A172 (cell line): ENCODE data around the gene LRRC8D. TPM values are rescaled to one million over a fixed set of nuclear protein-coding genes. Genes with fewer than 3 reads are reported as not detected.

ENCODE experiments used
- DNase-seq: peaks from one replicate; pipeline ENCODE4 v3.0.0-alpha.2; 2015; ENCODE audit warnings: low spot score
- total RNA-seq: library from RNA; depleted of rRNA; stranded (reverse); fragments of >200 nt; shearing (Covaris generic); gene quantifications from 2 replicates; pipeline ENCODE4 v1.2.3, GENCODE V29; 2014

The LRRC8D gene
- total RNA-seq, 1 experiment from 2014 or later, result 17.5 TPM

- no peak for DNase-seq
Observed at GRCh38 chr1:89896105-89896942, 75.5 kb downstream of the LRRC8D start.

DNA sequence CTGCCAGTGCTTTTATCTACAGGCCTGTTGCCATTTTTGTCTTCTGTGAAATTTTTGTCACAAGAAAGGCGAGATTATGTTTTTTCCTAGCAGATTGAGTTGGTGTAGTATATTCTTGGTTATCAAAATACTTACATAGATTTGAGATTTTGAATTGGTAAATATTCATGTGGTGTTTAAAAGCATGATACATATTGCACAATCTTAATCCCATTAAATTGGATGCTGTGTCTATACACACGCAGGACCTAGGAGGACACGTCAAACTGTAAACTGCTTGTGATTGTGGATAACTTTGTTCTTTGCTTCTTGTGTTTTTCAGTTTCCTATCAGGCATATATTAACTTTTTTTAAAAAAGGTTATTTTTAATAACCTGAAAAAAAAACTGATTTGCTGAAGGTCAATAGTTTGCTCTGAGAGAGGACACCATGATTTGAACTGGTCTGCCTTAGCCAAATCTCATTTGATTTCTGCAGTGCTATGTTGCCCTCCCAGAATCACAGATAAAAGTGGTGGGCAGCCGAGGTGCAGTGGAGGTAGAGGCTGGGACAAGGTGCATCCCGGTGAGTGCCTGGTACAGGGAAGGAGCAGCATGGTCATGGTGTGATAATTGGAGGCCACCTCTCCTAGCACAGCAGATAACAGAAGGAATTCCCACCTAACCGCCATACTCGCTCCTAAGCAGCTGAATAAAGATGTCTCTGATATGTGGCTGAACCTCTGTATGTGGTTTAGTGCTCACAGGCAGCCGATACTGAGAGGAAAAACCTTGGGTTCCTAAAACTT, 76.7 kb downstream of the LRRC8D start:
- DNase-seq, result no peak

GRCh38 chr1:89898150-89898549, 77.3 kb downstream of the LRRC8D start:
- no peak for DNase-seq

DNA sequence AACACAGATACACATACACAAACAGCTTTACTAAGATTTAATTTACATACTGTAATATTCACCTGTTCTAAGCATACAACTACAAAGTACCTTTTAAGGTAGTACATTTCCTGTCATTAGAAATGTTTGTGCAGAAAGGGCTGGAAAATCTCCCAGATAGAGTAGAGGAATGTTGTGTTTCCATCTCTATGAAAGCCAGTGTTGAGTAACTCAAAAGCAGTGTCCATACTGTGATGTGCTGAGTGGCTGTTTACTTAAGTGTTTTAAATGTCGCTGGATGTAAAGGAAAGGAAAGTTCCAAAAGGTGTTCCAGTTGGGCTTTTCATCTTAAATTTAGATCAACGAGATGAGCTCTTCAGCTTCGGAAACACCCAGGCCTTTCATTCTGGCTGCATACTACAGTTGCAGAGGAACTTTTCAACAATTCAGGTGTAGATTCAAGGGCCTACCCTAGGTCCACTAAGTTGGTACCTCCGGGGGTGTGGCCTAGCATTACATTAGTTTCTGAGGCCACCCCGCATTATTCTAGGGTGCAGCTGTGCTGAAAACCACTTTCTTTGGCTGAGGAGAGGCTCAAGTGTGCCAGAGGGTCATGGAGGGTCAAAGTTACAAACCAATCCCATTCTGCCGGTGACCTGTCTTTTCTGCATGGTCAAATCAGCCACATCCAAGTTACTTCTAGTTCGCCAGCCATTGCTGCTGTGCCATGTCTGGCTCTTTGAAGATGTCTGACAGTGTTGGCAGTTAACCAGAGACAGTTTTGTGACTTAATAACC, 78.1 kb downstream of the LRRC8D start:
- DNase-seq, result no peak

- no peak for DNase-seq
Observed at GRCh38 chr1:89900323-89900722, 79.5 kb downstream of the LRRC8D start.

- DNase-seq, result no peak
Observed at GRCh38 chr1:89900791-89901708, 80.2 kb downstream of the LRRC8D start.

GRCh38 chr1:89901957-89902669, 81.3 kb downstream of the LRRC8D start:
- no peak for DNase-seq

DNA sequence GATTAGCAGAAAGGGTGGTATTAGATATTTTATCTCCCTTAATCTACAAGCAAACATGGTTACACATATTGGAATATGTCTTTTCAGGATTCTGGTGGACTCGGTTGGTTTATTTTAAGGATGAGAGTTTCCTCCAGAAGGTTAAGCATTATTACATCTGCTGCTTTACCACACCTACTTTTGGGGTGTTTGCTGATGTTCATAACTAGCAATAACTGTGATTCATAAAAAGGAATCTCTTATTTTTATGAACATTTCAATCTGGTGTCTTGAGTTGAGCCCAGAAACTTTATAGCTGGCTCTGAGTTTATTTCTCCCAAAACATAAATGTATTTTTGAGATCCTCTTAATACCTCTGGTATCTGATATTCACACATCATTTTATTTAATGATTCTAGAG, 82.7 kb downstream of the LRRC8D start:
- no peak for DNase-seq

DNA sequence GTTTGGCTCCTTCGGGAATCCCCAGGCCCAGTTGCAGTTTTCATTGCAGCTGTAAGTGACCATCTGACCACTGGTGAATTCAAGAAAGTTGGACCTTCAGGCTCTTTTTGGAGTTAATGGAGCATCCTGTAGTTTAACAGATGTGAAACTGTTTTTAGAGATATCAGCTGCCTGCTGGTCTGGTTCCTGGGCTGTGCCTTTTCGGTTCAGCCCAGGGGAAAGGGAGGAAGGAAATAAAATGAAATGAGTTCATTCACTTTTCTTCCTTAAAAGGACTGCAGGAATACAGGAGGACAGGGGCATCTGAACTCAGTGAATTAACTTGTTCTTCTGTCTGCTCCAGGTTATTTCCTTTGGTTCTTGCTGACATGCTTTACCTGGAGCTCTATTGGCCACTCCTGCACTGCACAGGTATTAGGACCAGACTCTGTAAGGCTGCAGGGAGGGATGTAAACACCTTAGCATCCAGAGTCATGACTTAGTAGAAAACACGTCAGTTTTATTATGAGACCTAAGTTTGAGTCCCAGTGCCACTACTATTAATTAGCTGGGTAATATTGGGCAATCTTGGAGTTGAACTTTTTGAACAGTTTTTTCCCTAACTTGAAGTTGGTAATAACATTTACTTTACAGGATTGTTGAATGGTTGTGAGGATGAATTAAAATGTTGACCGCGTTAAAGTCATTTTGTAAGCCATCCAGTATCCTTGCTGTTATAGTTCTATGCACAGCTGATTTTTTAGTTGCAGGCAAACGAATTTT, 83.6 kb downstream of the LRRC8D start:
- no peak for DNase-seq

DNA sequence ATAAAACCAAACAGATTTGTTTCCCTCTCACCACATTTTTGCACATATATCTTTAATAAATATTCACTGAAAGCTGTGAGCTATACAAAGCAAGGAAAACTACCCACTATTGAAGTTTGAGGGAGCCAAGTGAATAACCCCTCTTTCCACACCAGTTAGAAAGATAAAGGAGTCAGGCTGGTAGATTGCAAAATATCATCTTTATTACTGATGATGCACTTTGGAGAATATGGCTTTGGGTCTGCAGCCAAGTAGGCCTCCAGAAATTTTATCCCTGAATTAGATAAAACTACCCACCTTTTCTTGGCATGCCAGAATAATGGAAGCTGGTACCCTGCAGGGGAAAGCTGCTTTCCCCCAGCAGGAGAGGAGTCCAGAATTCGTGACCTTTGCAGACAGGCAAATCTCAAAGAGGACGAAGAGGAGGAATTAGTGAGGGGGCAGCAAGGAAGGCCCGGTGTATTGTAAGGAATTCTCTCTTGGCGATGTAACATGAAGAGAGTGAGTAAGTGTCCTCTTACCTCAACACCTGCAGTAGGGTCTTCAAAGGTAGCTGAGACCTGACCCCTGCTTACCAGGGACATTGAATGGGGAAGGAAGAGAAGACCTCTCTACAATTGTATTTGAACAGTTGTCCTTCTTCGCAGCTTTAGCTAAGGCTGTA, 84.7 kb downstream of the LRRC8D start:
- no peak for DNase-seq

DNA sequence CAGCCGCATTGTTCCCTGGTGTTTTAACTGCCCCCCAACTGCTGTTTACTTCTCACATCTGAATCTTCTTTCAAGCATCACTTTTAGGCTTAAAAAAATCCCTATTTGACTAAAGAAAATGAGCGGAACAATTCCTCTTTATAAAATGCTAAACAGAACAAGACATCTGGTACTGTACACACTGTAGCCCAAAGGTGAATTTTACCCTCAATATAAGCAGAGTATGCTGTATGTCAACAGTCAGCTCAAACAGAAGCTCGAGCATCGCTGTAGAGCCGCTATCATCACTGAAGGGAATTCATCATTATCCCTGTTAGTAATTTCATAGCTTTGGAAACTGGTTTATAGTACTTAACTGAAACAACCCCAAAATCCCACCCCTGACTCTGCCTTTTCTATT, 85.3 kb downstream of the LRRC8D start:
- DNase-seq, result no peak

DNA sequence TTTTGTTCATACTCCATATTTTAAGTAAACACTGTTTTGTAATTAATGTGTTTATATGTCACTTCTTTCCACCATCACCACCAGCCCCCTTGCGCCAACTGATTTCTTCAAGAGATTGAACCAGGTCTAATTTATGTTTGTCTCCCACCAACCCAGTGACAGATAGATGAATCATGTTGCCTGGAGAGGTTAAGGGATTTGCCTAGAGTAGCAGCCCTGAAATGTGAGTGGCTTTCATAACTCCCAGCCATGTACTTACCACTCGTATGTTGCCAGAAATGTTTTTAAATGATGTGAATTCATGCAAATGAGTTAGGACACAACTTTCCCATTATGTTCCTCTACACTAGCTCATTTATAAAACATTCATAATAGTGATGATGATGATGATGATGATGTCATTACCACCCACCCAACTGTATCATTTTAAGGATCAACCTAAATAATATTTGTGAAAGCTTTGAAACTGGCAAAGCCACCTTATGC, 86.9 kb downstream of the LRRC8D start:
- DNase-seq, result peak; percentile 38

- DNase-seq, result no peak
Observed at GRCh38 chr1:89908273-89908671, 87.4 kb downstream of the LRRC8D start.

DNA sequence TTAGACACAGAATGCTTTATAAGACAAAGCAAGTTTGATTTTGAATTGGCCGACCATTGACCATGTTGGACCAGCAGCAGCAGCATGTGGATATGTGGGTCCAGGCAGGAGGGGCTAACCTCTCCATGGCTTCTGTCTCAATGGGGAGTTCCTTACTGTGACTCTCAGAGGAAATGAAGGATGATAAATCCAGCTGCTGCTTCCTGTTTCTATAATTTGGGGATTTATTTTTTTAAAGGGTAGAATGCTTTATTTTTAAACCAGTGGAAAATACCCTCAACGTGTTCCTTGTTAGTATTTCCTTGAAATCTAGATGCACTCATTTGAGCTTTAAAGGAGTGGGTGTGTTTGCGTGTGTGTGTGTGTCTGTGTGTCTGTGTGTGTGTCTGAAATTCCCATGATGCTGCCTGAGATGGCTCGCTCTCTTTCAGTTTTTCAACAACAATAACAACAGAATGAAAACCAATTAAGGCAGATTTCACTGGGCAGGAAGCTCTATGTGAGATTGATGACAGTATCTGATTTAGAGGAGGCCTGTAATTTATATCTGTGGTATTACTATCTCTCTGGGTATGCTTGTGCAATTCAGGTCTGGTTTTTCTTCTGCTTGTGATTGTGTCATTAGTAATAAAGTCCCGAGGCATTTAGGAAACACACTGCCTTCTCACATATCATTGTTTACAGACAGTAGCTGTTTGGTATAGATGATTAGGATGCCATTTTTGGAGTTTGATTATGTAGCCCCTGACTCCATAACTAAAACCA, 88.0 kb downstream of the LRRC8D start:
- DNase-seq, result peak; percentile 56

DNA sequence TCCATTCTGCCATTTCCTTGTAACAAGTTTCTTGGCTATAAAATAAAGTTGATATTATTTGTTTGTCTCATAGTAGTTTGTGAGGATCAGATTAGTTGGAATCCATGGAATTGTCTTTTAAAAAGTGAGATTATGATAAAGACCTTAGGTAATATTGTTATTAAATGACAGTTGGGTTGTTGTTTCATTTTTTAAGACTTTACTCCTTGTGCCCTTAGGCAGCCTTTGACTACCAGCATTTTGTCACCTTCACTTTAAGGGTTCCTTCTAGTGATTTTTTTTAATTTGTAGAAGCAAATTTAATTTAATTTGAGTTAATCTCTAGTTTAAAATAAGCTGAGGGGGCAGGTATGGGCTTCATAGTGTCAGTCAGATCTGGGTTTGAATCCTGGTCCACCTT, 89.4 kb downstream of the LRRC8D start:
- DNase-seq, result no peak

- peak; percentile 82 for DNase-seq
Observed at GRCh38 chr1:89910780-89911179, 89.9 kb downstream of the LRRC8D start.

DNA sequence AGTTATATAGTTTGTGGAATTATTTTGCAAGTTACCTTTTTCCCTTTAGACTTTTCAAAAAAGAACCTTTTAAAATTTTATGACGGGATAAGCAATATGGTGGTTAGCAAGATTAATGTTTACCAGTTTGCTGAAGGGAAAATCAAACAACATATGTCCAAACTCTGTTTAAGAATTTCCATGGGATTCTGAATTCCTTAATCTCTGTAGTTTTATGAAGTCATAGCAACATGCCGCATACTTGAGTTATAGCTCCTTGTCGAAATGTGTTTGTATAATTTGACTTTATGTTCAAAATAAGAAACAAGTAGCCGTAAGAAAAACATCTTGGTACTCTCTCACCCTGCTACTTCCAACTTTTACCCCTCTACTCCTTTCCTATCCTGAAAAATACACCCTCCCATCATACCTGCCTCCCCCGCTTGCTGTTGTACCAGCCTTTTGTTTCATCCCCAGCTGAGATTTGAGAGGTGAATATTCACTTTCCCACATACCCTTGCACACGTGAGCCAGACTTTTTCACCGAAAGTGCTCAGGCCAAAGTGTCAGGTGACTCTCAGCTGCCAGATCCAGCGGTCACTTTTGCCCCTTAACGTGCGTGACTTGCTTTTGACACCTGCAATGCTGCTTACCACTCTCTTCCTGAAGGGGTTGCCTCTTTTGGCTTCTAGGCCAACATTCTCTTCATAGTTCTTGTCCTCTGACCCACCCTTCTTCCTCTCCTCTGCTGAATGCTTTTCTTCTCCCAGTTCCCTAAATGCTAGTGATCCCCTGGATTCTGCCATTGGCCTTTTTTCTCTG, 90.6 kb downstream of the LRRC8D start:
- no peak for DNase-seq
